ENCODE data around the gene NPAS3. TPM values are rescaled to one million over a fixed set of nuclear protein-coding genes. Genes with fewer than 3 reads are reported as not detected.
A peak's percentile ranks its signal among the peaks of the same experiment; 100 is the strongest.

NPAS3 gene
- total and polyA plus RNA-seq, 8 donors = 0.09 to 0.79 (median 0.56) TPM

DNA sequence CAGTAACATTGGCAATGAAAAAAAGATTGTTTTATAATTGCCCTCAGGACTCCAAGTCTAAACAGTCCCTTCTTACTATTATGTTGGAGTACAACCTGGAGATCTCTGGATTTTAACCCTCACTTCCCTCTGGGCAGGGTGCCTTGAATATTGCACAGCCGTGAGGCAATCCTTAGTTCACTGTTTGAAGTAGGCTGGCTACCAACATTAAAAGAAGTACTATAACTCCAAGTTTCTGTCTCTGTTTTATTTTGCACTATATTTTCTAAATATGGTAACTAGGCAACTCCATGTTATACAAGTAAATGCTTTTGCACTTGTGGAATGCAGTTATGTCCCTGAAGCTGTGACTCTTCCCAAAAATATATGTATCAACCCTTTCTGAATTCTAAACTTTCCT lies 521.5 kb downstream of the NPAS3 start:
- DNase-seq (peak in 2 of 4 donors; percentile 29 to 53), ATAC-seq (no peak)
- TF ChIP-seq, protein P1, sequence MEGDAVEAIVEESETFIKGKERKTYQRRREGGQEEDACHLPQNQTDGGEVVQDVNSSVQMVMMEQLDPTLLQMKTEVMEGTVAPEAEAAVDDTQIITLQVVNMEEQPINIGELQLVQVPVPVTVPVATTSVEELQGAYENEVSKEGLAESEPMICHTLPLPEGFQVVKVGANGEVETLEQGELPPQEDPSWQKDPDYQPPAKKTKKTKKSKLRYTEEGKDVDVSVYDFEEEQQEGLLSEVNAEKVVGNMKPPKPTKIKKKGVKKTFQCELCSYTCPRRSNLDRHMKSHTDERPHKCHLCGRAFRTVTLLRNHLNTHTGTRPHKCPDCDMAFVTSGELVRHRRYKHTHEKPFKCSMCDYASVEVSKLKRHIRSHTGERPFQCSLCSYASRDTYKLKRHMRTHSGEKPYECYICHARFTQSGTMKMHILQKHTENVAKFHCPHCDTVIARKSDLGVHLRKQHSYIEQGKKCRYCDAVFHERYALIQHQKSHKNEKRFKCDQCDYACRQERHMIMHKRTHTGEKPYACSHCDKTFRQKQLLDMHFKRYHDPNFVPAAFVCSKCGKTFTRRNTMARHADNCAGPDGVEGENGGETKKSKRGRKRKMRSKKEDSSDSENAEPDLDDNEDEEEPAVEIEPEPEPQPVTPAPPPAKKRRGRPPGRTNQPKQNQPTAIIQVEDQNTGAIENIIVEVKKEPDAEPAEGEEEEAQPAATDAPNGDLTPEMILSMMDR (IDR thresholded peaks at IDR 0.05) = no peak

DNA sequence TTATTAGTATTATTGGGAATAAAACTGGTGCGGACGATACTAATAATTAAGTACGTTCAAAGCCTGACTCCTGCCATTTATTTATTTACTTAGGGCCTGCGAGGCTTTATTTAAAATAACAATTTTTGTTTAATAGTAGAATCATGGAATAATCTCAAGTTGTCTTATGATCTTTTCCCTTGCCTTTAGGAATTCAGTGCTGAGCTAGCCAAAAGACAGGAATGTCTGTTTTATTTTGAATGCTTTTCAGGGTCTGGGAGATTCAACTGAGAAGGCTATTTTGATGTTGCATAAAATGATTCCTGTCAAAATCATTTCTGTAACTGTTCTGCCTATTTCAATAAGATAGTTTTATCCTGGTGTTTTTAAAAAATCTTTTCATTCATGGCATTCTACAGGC lies 522.4 kb downstream of the NPAS3 start:
- ATAC-seq = no peak
- H3K27ac ChIP-seq = no peak overlapping the region

More for the DNA sequence above, 521.5 kb downstream of the NPAS3 start:
- H3K36me3 ChIP-seq = no peaks in the 10 kb centered on the region
- no peak overlapping the region for H3K4me3 ChIP-seq
- no peak overlapping the region for H3K27ac ChIP-seq
- H3K4me1 ChIP-seq = no peaks in the 10 kb centered on the region
- no peaks in the 10 kb centered on the region for H3K27me3 ChIP-seq
- intact Hi-C loops (cut with DNase I) = no loop called here
- no peaks in the 10 kb centered on the region for H3K9me3 ChIP-seq

DNA sequence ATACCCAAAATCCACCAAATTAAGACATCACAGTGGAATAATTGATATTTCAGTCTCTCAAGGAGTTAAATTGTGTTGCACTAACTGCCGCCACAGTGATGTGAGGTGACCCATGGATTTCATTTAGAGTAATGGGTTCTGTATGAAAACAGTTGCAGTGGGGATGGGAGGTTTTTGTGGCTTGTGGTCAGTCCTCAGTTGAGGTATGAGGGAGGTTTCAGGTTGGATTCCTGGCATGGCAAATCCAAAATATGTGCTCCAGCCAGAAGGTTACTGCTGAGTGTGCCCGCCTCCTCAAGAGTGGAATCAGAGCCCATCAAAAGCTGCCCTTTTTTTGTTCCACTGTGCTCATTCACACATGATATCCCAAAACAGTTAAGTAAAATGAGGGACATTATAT lies 525.1 kb downstream of the NPAS3 start:
- ATAC-seq = no peak
- DNase-seq = no peak
- Histone ChIP-seq H3K27ac (no peak overlapping the region), H3K4me3 (no peak overlapping the region), H3K27me3 (no peaks in the 10 kb centered on the region), H3K36me3 (no peaks in the 10 kb centered on the region), H3K4me1 (no peaks in the 10 kb centered on the region), H3K9me3 (no peaks in the 10 kb centered on the region)
- TF ChIP-seq, protein P1 (IDR thresholded peaks at IDR 0.05) = no peak
- intact Hi-C loops (cut with DNase I) = no loop called here

More for the DNA sequence above, 522.4 kb downstream of the NPAS3 start:
- TF ChIP-seq, protein P1 (IDR thresholded peaks at IDR 0.05) = no peak
- H3K4me1 ChIP-seq = no peaks in the 10 kb centered on the region
- H3K27me3 ChIP-seq = no peaks in the 10 kb centered on the region
- intact Hi-C loops (cut with DNase I) = no loop called here
- no peak for DNase-seq
- no peaks in the 10 kb centered on the region for H3K9me3 ChIP-seq
- no peak overlapping the region for H3K4me3 ChIP-seq
- no peaks in the 10 kb centered on the region for H3K36me3 ChIP-seq

DNA sequence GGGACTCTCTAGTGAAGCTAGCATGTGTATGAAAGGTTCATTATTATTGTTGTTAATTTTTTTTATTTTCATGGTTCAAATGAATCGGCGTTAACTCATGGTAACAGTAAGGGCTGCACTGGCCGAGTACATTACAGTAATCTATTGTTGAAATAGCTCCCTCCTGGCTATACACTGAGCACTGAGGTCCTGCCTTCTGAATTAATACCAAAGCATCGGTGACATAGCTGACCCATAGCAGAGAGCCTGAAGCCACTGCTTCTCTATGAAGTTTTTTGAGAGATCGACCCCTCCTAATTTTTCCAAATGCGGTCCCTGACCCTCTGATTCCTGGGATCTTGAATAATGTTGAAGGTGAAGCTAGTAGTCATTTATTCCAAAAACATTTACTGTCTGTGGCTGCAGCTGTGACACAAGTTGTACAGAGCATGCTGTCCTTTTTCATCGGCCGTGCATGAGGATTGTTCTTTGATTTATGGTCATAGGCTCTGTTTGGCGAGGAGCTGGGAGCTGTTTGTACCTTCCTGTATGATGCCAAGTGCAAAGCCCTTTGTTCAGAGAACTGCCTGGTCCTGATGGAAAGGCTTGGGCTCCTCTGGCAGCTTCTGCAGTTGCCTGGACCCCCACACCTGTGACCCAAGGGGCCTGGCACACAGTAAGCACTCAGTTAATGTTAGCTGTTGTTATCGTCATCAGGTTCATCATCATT lies 525.7 kb downstream of the NPAS3 start:
- Histone ChIP-seq H3K4me1 (no peaks in the 10 kb centered on the region), H3K4me3 (no peak overlapping the region), H3K9me3 (no peaks in the 10 kb centered on the region), H3K36me3 (no peaks in the 10 kb centered on the region), H3K27ac (no peak overlapping the region), H3K27me3 (no peaks in the 10 kb centered on the region)
- DNase-seq (no peak), ATAC-seq (no peak)
- intact Hi-C loops (cut with DNase I) = no loop called here
- TF ChIP-seq, protein P1 (IDR thresholded peaks at IDR 0.05) = no peak

GRCh38 chr14:33465846-33466700 lies 527.4 kb downstream of the NPAS3 start:
- intact Hi-C loops (cut with DNase I) = no loop called here
- Histone ChIP-seq H3K27ac (no peak overlapping the region), H3K36me3 (no peaks in the 10 kb centered on the region)

More at GRCh38 chr14:33465846-33466700, 527.4 kb downstream of the NPAS3 start:
- H3K4me3 ChIP-seq = no peak overlapping the region
- DNase-seq = no peak
- H3K27me3 ChIP-seq = no peaks in the 10 kb centered on the region
- H3K9me3 ChIP-seq = no peaks in the 10 kb centered on the region
- H3K4me1 ChIP-seq = no peaks in the 10 kb centered on the region
- TF ChIP-seq, protein P1 (IDR thresholded peaks at IDR 0.05) = no peak
- ATAC-seq = no peak

Data from left lung (tissue), 10 donors.